ENCODE data around the gene MYOZ3.

DNA sequence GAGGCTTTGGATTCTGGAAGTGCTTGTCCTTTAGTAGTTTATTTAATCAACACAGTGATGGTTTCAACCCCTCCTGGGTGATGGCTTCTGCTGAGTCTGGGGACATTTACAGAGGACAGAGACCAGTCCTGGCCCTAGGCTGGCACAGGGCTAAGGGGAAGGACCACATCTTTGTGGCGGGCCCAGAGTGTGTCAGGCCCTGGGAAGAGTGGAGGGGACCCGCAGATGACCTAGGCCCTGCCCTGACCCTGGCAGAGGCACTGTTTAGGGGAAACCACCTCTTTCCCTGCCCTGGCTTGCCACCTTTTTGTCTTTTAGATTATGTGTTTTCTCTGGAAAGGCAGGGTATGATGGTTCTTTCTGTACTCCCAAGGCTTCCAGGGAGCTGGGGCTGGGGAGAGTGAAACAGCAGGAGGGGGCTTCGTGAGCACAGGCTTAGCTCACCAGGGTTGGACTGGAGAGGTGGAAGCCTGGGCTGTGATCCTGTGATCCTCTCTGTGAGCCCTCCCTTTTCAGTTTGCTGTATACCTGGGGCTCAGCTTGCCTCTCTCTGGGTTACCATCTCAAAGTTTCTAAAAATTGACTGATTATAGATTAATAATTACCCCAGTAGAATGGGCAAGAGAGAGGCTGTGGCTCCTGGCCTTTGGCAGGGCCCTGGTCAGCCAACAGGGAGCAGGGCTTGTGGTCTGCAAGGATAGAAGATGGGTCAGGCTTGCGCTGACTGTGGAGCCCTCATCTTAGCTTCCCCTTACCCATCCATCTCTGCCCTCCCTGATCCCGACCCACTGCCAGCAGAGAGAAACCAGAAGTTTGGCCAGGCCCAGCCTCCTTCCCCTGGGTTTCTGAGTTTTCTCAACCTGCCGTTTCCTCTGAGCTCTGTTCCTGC is 22.3 kb upstream of the MYOZ3 start:
- no peak for TF ChIP-seq CTCF (IDR thresholded peaks at IDR 0.05)
- no peak for TF ChIP-seq POLR2A (IDR thresholded peaks at IDR 0.05)

Measured in lower leg skin (tissue), 3 donors.